HepG2 (cell line): ENCODE measurements around the gene SS18L1.

Experiments used
- EZH2 ChIP-seq: conservative IDR thresholded peaks from 2 replicates; pipeline ENCODE4 v1.6.1; 2012; ENCODE audit warnings: mild to moderate bottlenecking, low read depth, low read length, moderate library complexity
- POLR2A ChIP-seq, 2 experiments: IDR thresholded peaks; 2 replicates each; pipeline ENCODE4 v1.6.1; 2011; ENCODE audit warnings: low read depth in 2 of 2, low read length in 2 of 2, mild to moderate bottlenecking in 1 of 2, moderate library complexity in 1 of 2; ENCODE audit not compliant: insufficient read depth in 1 of 2
- RBM39 ChIP-seq: fragments of 200-400 bp; formaldehyde crosslinking; IDR thresholded peaks from one replicate; pipeline ENCODE4 v1.6.1; 2018; ENCODE audit warnings: antibody characterized with exemption, mild to moderate bottlenecking, low read depth, low read length; ENCODE audit not compliant: poor library complexity, severe bottlenecking
- SALL2 ChIP-seq: sonication (generic); formaldehyde crosslinking; IDR thresholded peaks from 2 replicates; pipeline ENCODE4 v1.8.1; 2023; ENCODE audit warnings: mild to moderate bottlenecking, missing genetic modification reagents, inconsistent platforms
- ZZZ3 ChIP-seq: sonication (generic); formaldehyde crosslinking; IDR thresholded peaks from 2 replicates; pipeline ENCODE4 v1.4.0; 2020; ENCODE audit warnings: missing genetic modification reagents, mild to moderate bottlenecking, borderline replicate concordance
- TF ChIP-seq, protein P1 (sequence below): sonication (generic); formaldehyde crosslinking; IDR thresholded peaks from 2 replicates; pipeline ENCODE4 v1.4.0; 2020; ENCODE audit warnings: missing genetic modification reagents
- TF ChIP-seq, protein P2 (sequence below): sonication (generic); formaldehyde crosslinking; IDR thresholded peaks from 2 replicates; pipeline ENCODE4 v1.5.0; 2020; ENCODE audit warnings: mild to moderate bottlenecking, missing genetic modification reagents, moderate library complexity
- TF ChIP-seq, protein P3 (sequence below): sonication (generic); formaldehyde crosslinking; IDR thresholded peaks from 2 replicates; pipeline ENCODE4 v1.4.0; 2020; ENCODE audit warnings: mild to moderate bottlenecking, missing genetic modification reagents

DNA sequence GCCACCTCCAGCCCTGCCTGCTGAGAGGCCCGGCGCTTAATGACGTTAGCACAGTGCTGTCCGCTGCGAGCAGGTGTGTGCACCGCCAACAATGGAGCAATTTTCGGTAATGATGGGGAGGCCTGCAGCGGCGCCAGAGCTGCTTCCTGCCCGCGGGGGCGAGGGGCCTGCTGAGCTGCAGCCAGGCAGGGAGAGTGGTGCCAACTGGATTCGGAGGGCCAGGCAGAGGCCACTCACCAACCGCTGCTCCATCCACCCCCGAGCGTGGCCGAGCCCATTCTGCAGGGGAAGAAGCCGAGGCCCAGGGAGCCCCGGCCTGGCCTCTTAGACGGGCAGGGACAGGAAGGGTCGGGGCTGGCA is 66.9 kb downstream of the SS18L1 start:
- TF ChIP-seq, protein P1, sequence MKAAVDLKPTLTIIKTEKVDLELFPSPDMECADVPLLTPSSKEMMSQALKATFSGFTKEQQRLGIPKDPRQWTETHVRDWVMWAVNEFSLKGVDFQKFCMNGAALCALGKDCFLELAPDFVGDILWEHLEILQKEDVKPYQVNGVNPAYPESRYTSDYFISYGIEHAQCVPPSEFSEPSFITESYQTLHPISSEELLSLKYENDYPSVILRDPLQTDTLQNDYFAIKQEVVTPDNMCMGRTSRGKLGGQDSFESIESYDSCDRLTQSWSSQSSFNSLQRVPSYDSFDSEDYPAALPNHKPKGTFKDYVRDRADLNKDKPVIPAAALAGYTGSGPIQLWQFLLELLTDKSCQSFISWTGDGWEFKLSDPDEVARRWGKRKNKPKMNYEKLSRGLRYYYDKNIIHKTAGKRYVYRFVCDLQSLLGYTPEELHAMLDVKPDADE (CRISPR knock-in tag) = no peak
- TF ChIP-seq, protein P2, sequence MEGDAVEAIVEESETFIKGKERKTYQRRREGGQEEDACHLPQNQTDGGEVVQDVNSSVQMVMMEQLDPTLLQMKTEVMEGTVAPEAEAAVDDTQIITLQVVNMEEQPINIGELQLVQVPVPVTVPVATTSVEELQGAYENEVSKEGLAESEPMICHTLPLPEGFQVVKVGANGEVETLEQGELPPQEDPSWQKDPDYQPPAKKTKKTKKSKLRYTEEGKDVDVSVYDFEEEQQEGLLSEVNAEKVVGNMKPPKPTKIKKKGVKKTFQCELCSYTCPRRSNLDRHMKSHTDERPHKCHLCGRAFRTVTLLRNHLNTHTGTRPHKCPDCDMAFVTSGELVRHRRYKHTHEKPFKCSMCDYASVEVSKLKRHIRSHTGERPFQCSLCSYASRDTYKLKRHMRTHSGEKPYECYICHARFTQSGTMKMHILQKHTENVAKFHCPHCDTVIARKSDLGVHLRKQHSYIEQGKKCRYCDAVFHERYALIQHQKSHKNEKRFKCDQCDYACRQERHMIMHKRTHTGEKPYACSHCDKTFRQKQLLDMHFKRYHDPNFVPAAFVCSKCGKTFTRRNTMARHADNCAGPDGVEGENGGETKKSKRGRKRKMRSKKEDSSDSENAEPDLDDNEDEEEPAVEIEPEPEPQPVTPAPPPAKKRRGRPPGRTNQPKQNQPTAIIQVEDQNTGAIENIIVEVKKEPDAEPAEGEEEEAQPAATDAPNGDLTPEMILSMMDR (CRISPR knock-in tag) = no peak
- TF ChIP-seq ZZZ3 (CRISPR knock-in tag) (no peak), RBM39 (no peak), EZH2 (no peak; the same call in 1 of the 2 replicates), SALL2 (no peak), POLR2A (IDR thresholded peaks at IDR 0.05; ENCODE audit: insufficient read depth in 1 of 2, low read depth in 2 of 2, low read length in 2 of 2) (no peak)
- TF ChIP-seq, protein P3, sequence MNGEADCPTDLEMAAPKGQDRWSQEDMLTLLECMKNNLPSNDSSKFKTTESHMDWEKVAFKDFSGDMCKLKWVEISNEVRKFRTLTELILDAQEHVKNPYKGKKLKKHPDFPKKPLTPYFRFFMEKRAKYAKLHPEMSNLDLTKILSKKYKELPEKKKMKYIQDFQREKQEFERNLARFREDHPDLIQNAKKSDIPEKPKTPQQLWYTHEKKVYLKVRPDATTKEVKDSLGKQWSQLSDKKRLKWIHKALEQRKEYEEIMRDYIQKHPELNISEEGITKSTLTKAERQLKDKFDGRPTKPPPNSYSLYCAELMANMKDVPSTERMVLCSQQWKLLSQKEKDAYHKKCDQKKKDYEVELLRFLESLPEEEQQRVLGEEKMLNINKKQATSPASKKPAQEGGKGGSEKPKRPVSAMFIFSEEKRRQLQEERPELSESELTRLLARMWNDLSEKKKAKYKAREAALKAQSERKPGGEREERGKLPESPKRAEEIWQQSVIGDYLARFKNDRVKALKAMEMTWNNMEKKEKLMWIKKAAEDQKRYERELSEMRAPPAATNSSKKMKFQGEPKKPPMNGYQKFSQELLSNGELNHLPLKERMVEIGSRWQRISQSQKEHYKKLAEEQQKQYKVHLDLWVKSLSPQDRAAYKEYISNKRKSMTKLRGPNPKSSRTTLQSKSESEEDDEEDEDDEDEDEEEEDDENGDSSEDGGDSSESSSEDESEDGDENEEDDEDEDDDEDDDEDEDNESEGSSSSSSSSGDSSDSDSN (CRISPR knock-in tag) = no peak
